HepG2 (cell line): ENCODE data around the gene NAT9. TPM values are rescaled to one million over a fixed set of nuclear protein-coding genes. Genes with fewer than 3 reads are reported as not detected.

Experiments used
- FOXM1 ChIP-seq: sonication (generic); formaldehyde crosslinking; IDR thresholded peaks from 2 replicates; pipeline ENCODE4 v1.5.0; 2020; ENCODE audit warnings: missing genetic modification reagents
- GABPA ChIP-seq, 2 experiments: IDR thresholded peaks; 2 replicates each; pipeline ENCODE4 v1.6.1; 2011 to 2016; ENCODE audit warnings: low read depth in 2 of 2, low read length in 1 of 2, missing biosample characterization in 1 of 2, missing genetic modification characterization in 1 of 2
- GATA4 ChIP-seq: sonication (generic); IDR thresholded peaks from 2 replicates; pipeline ENCODE4 v1.6.1; 2016; ENCODE audit warnings: antibody characterized with exemption, low read depth, borderline replicate concordance
- GATAD2A ChIP-seq: IDR thresholded peaks from 2 replicates; pipeline ENCODE4 v1.6.1; 2016
- HIVEP1 ChIP-seq: sonication (generic); formaldehyde crosslinking; IDR thresholded peaks from 2 replicates; pipeline ENCODE4 v1.4.0; 2020; ENCODE audit warnings: mild to moderate bottlenecking, missing genetic modification reagents
- JDP2 ChIP-seq: sonication (generic); formaldehyde crosslinking; IDR thresholded peaks from 2 replicates; pipeline ENCODE4 v1.8.1; 2022; ENCODE audit warnings: missing genetic modification reagents, borderline replicate concordance
- KLF6 ChIP-seq: IDR thresholded peaks from 2 replicates; pipeline ENCODE4 v1.8.0; 2016; ENCODE audit warnings: missing biosample characterization, missing genetic modification reagents
- MAFF ChIP-seq: IDR thresholded peaks from 2 replicates; pipeline ENCODE4 v1.6.1; 2011; ENCODE audit warnings: low read depth, low read length, improper control_type of control experiment
- RNF2 ChIP-seq: fragments of 450-650 bp; conservative IDR thresholded peaks from 2 replicates; pipeline ENCODE4 v1.6.1; 2016; ENCODE audit warnings: low read depth
- SALL2 ChIP-seq: sonication (generic); formaldehyde crosslinking; IDR thresholded peaks from 2 replicates; pipeline ENCODE4 v1.8.1; 2023; ENCODE audit warnings: mild to moderate bottlenecking, missing genetic modification reagents, inconsistent platforms
- SMC3 ChIP-seq: IDR thresholded peaks from 2 replicates; pipeline ENCODE4 v1.6.1; 2011; ENCODE audit warnings: low read length, improper control_type of control experiment
- UBTF ChIP-seq: sonication (generic); formaldehyde crosslinking; IDR thresholded peaks from 2 replicates; pipeline ENCODE4 v1.4.0; 2020; ENCODE audit warnings: mild to moderate bottlenecking, missing genetic modification reagents
- ZFP36L1 ChIP-seq: sonication (generic); formaldehyde crosslinking; IDR thresholded peaks from 2 replicates; pipeline ENCODE4 v1.8.0; 2022; ENCODE audit warnings: mild to moderate bottlenecking, missing genetic modification reagents, moderate library complexity
- ZNF335 ChIP-seq: sonication (generic); formaldehyde crosslinking; IDR thresholded peaks from 2 replicates; pipeline ENCODE4 v1.4.0; 2020; ENCODE audit warnings: missing genetic modification reagents
- ZNF367 ChIP-seq: sonication (generic); formaldehyde crosslinking; IDR thresholded peaks from 2 replicates; pipeline ENCODE4 v1.4.0; 2020; ENCODE audit warnings: missing genetic modification reagents, borderline replicate concordance
- ZNF549 ChIP-seq: sonication (generic); formaldehyde crosslinking; IDR thresholded peaks from 2 replicates; pipeline ENCODE4 v1.5.0; 2020; ENCODE audit warnings: missing genetic modification reagents
- ZNF562 ChIP-seq: sonication (generic); formaldehyde crosslinking; IDR thresholded peaks from 2 replicates; pipeline ENCODE4 v1.8.0; 2022; ENCODE audit warnings: missing genetic modification reagents, borderline replicate concordance
- ZNF660 ChIP-seq: sonication (generic); formaldehyde crosslinking; IDR thresholded peaks from 2 replicates; pipeline ENCODE4 v1.5.1; 2020; ENCODE audit warnings: mild to moderate bottlenecking, low read depth, missing genetic modification reagents, borderline replicate concordance
- ZNF674 ChIP-seq: sonication (generic); formaldehyde crosslinking; IDR thresholded peaks from 2 replicates; pipeline ENCODE4 v1.5.0; 2020; ENCODE audit warnings: low read depth, mild to moderate bottlenecking, missing genetic modification reagents
- ZNF761 ChIP-seq: sonication (generic); formaldehyde crosslinking; conservative IDR thresholded peaks from 2 replicates; pipeline ENCODE4 v1.4.0; 2020; ENCODE audit warnings: mild to moderate bottlenecking, missing genetic modification reagents
- ZNF770 ChIP-seq: sonication (generic); formaldehyde crosslinking; IDR thresholded peaks from 2 replicates; pipeline ENCODE4 v1.5.0; 2020; ENCODE audit warnings: mild to moderate bottlenecking, missing genetic modification reagents
- ZNF850 ChIP-seq: sonication (generic); formaldehyde crosslinking; conservative IDR thresholded peaks from 2 replicates; pipeline ENCODE4 v1.9.0; 2021; ENCODE audit warnings: mild to moderate bottlenecking, missing genetic modification reagents
- polyA plus RNA-seq, 8 experiments: library from polyadenylated mRNA; depleted of rRNA in 3 of 8; stranded (reverse) in 7 of 8; unstranded in 1 of 8; fragments of >200 nt; fragmentation: Illumina TruSeq in 4 of 8; extraction: Trizol in 4 of 8; gene quantifications; 2 replicates each; pipeline versions ENCODE4 v1.2.1 to v1.2.3, GENCODE V29; 2011 to 2016; ENCODE audit warnings: low read depth in 4 of 8, missing spikeins in 1 of 8, mixed read lengths in 1 of 8; ENCODE audit not compliant: insufficient read depth in 1 of 8
- total RNA-seq, 5 experiments: library from RNA; depleted of rRNA; stranded (reverse); fragments of >200 nt; fragmentation: Illumina TruSeq; extraction: Trizol; gene quantifications; 2 replicates each; pipeline ENCODE4 v1.2.3, GENCODE V29; 2016; ENCODE audit warnings: low read depth in 1 of 5
- TF ChIP-seq, protein P1 (sequence below): sonication (generic); formaldehyde crosslinking; IDR thresholded peaks from 2 replicates; pipeline ENCODE4 v1.4.0; 2020; ENCODE audit warnings: mild to moderate bottlenecking, missing genetic modification reagents
- TF ChIP-seq, protein P2 (sequence below): sonication (generic); formaldehyde crosslinking; IDR thresholded peaks from 2 replicates; pipeline ENCODE4 v1.5.1; 2020; ENCODE audit warnings: missing genetic modification reagents, mild to moderate bottlenecking, borderline replicate concordance

Gene NAT9
- total and polyA plus RNA-seq, 2 of the 13 experiments (the other 11 are each of a cell fraction or from before 2014, with no cell fraction given), result 39.7 to 44.2 TPM

DNA sequence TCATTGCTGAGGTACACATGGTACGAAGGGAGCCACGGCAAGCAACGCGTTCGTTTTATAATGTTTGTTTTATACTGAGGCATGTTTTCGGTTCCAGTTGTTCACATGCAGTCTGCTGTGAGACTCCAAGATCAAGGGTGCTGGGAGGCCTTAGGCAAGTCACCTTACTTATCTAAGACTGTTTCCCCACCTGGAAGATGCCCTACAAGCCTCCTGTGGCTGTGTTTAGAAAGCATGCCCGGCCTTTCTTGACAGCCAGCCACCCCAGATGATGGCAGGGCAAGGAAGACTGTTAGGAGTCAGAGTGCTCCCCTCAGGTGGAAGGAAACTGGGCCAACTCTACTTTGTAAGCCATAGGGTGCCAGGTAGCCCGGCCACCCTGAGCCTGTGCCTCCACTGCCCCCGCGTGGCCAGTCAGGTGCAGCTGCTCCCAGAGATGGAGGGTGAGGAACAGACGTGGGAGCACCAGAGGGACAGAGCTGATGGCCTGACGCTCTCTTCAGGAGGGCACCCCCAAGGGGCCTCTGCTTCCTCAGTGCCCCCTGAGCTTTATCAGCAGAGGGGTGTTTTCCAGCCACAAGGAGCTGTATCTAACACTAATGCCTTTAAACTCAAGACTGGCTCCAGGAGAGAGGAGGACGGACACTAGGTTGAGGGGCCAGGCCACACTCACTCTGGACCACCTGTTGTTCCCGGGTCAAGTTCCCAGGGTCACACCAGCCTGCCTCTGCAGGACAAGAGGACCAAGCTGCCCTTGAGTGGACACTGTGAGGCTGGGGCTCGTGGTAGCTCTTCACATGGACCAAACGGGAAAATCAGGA is 5.4 kb downstream of the NAT9 start (continued):
- TF ChIP-seq ZNF660 (CRISPR knock-in tag) (no peak), SMC3 (peak; percentile 84), ZFP36L1 (CRISPR knock-in tag) (peak; percentile 93; the same call in 1 of the 2 replicates), ZNF761 (CRISPR knock-in tag) (no peak), ZNF770 (no peak), ZNF562 (CRISPR knock-in tag) (no peak), GABPA (IDR thresholded peaks at IDR 0.05; ENCODE audit: low read depth, low read length) (no peak), GABPA (CRISPR knock-in tag; IDR thresholded peaks at IDR 0.05; ENCODE audit: low read depth) (peak; percentile 30; the same call in 1 of the 2 replicates), ZNF335 (no peak), ZNF549 (CRISPR knock-in tag) (no peak), JDP2 (CRISPR knock-in tag) (no peak), HIVEP1 (CRISPR knock-in tag) (no peak), GATAD2A (CRISPR knock-in tag) (peak; percentile 82), RNF2 (no peak), ZNF367 (no peak), SALL2 (CRISPR knock-in tag) (peak; percentile 45; the same call in 1 of the 2 replicates), KLF6 (CRISPR knock-in tag) (peak; percentile 34; the same call in 1 of the 2 replicates), ZNF850 (CRISPR knock-in tag) (no peak), FOXM1 (CRISPR knock-in tag) (no peak), GATA4 (no peak), UBTF (CRISPR knock-in tag) (peak; percentile 69), MAFF (no peak), ZNF674 (0 out of 2 replicates have a peak, but pooled peaks have one; percentile 47)
- TF ChIP-seq, protein P1, sequence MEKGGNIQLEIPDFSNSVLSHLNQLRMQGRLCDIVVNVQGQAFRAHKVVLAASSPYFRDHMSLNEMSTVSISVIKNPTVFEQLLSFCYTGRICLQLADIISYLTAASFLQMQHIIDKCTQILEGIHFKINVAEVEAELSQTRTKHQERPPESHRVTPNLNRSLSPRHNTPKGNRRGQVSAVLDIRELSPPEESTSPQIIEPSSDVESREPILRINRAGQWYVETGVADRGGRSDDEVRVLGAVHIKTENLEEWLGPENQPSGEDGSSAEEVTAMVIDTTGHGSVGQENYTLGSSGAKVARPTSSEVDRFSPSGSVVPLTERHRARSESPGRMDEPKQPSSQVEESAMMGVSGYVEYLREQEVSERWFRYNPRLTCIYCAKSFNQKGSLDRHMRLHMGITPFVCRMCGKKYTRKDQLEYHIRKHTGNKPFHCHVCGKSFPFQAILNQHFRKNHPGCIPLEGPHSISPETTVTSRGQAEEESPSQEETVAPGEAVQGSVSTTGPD (CRISPR knock-in tag), result no peak
- TF ChIP-seq, protein P2, sequence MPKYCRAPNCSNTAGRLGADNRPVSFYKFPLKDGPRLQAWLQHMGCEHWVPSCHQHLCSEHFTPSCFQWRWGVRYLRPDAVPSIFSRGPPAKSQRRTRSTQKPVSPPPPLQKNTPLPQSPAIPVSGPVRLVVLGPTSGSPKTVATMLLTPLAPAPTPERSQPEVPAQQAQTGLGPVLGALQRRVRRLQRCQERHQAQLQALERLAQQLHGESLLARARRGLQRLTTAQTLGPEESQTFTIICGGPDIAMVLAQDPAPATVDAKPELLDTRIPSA (CRISPR knock-in tag), result no peak
